Skeletal muscle tissue (tissue), 4 donors: ENCODE data around the gene AGXT2. TPM values are rescaled to one million over a fixed set of nuclear protein-coding genes. Genes with fewer than 3 reads are reported as not detected.

ENCODE experiments used
- H3K27ac ChIP-seq: one replicate; pipeline ENCODE4 v1.7.0; 2013; ENCODE audit warnings: mild to moderate bottlenecking, low read depth, low read length, inconsistent platforms
- H3K27me3 ChIP-seq, 3 donors: one replicate each; pipeline ENCODE4 v1.7.0; 2013; ENCODE audit warnings: low read length in 3 of 3; ENCODE audit not compliant: control insufficient read depth in 3 of 3, insufficient read depth in 3 of 3
- H3K36me3 ChIP-seq, 3 donors: one replicate each; pipeline ENCODE4 v1.7.0; 2013; ENCODE audit warnings: low read length in 3 of 3; ENCODE audit not compliant: control insufficient read depth in 3 of 3, insufficient read depth in 3 of 3
- H3K4me1 ChIP-seq, 3 donors: one replicate each; pipeline ENCODE4 v1.7.0; 2013; ENCODE audit warnings: low read length in 3 of 3, mild to moderate bottlenecking in 3 of 3; ENCODE audit not compliant: control insufficient read depth in 3 of 3, insufficient read depth in 3 of 3
- H3K4me3 ChIP-seq, 3 donors: one replicate each; pipeline ENCODE4 v1.7.0; 2013; ENCODE audit warnings: low read length in 3 of 3
- H3K9ac ChIP-seq, 3 donors: one replicate each; pipeline ENCODE4 v1.7.0; 2013; ENCODE audit warnings: low read length in 3 of 3, mild to moderate bottlenecking in 3 of 3, moderate library complexity in 2 of 3, low read depth in 1 of 3
- H3K9me3 ChIP-seq, 3 donors: one replicate each; pipeline ENCODE4 v1.7.0; 2013; ENCODE audit warnings: low read length in 3 of 3; ENCODE audit not compliant: control insufficient read depth in 3 of 3
- total RNA-seq: library from RNA; depleted of rRNA; stranded (reverse); fragments of >200 nt; gene quantifications from one replicate; pipeline ENCODE4 v1.2.3, GENCODE V29; 2014
- donor health status: Osteomylitis.

Gene AGXT2
- total RNA-seq, 1 donor from 2014 or later = not detected

GRCh38 chr5:34957321-34957720 is 90.4 kb downstream of the AGXT2 start:
- H3K4me3 ChIP-seq = no peak overlapping the region
- no peak overlapping the region for H3K27ac ChIP-seq
- no peaks in the 10 kb centered on the region for H3K9me3 ChIP-seq
- H3K27me3 ChIP-seq = no peaks in the 10 kb centered on the region
- H3K36me3 ChIP-seq = peaks cover 3 to 24% (median 18%) of the 10 kb centered on the region in 3 donors
- H3K9ac ChIP-seq = no peak overlapping the region
- H3K4me1 ChIP-seq = no peaks in the 10 kb centered on the region

Other genes with a start within 250 kb of the AGXT2 start
- gene TTC23L, start 208.8 kb downstream of the AGXT2 start, total RNA-seq = not detected
- gene RAD1, start 132.4 kb downstream of the AGXT2 start, total RNA-seq = 15.7 TPM
- 25.6 TPM for gene BRIX1, start 132.2 kb downstream of the AGXT2 start, total RNA-seq
- gene DNAJC21, start 118.4 kb downstream of the AGXT2 start, total RNA-seq = 14.6 TPM
- 0.52 TPM for gene PRLR, start 182.5 kb upstream of the AGXT2 start, total RNA-seq